Activated CD8-positive, alpha-beta memory T cell treated with anti-CD3 and anti-CD28 coated beads for 48 hours (primary cell): Measurements from ENCODE around the gene TMEM219.

ENCODE experiments used
- DNase-seq, 3 experiments: peaks; one replicate each; pipeline ENCODE4 v3.0.0-alpha.2; 2020; ENCODE audit warnings: low read depth in 2 of 3, low spot score in 2 of 3

Gene TMEM219

DNA sequence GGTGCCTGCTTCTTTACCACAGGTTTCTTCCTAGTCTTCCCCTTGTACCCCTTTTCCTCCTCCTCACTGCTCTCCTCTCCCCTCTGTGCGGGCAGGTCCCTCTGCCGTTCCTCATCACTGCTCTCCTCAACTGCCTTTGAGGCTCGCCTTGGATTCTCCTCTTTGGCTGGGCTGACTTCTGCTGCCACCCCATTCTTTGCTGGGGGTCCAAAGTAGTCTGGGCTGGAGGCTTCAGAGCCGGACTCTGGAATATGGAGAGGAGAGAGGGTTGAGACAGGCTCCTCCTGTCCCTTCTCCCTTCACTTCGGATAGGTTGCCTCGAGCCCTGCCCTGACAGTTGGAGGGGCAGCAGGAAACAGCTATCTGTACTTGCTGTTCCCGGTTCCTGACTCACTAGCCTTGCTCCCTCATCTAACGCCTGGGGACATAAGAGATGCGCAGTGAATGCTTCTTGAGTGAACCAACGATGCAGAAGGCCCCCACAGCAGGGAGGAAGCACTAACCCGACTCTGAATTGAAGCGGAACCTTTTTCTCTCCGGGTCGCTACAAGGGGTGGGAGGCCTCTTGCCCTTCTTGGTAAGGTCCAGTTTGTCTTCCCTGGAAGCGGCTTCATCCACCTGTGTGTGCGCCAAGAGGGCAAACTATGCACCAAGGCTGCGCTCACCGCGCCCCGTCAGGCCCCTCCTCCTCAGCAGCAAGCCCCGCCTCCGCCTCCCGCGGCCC, 32.9 kb downstream of the TMEM219 start:
- DNase-seq = peak in 1 of 3 experiments; percentile 53

DNA sequence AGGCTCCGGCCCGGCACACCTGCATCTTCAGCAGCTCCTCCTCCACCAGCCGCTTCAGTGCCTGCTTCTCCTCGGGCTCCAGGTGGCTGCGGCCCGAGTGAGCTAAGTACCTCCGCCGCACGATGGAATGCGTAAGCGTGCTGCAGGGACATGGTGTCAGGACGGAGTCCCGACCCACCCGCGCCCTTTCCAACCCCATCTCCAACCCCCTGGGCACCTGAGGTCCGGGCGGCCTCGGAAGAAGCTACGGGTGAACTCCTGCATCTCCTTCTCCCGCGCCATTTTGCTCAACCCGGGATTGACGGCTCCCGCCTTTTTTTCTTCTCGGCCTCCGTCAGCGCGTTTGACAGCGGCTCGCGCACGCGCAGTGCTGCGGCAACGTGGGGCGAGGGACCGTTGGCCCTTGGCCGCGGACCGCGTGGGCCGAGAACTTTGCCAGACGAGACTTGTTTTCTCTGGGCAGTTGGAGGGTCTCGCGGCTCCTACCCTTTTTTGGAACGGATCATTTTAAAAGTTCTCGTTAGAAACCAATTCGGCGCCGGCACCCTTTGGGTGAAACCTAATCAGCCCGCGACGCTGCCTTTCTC, 33.5 kb downstream of the TMEM219 start, which contains the start of gene HIRIP3:
TSS of gene HIRIP3 (minus strand) at position 294 of the 587 bp plus-strand sequence. CDS start at position 282, 12 bp downstream.
- peak; percentile 66 to 83 (median 70) for DNase-seq

DNA sequence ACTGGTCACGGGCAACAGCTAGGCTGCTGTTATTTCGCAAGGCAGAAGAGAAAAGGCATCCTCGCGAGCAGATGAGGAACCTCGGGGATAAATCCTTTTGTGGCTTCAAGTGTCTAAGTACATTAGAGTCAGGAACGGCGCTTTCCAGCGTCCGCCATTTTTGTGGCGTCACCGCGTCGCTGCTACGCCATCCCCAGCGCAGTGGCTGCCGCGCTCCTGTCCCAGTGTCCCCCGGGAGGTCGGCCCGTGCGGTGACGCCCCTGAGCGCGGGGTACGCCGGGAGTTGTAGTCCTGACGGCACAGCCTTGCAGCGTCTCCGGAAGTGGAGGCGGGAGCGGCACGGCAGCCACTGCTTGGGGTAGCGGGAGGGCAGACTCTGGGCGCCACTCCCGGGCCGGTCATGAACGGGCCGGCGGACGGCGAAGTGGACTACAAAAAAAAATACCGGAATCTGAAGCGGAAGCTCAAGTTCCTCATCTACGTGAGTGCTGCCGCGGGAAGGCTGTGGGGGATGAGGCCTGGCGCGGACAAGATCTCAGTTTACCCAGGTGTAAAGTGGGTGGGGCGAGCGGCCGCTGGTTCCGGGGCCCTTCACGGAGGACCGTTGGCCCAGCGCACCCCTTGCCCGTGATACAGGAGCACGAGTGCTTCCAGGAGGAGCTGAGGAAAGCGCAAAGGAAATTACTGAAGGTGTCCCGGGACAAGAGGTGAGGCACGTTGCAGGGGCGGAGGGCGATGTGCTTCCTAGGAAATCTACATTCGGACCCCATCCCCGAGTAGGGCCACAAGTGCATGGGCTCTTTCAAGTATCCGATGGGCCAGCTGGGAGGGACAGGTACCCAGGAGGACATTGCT, 34.3 kb downstream of the TMEM219 start, which contains the start of gene INO80E:
TSS of gene INO80E (plus strand) at position 331 of the 855 bp plus-strand sequence. CDS start at position 401, 70 bp downstream.
- DNase-seq = peak; percentile 92 to 98 (median 97)

DNA sequence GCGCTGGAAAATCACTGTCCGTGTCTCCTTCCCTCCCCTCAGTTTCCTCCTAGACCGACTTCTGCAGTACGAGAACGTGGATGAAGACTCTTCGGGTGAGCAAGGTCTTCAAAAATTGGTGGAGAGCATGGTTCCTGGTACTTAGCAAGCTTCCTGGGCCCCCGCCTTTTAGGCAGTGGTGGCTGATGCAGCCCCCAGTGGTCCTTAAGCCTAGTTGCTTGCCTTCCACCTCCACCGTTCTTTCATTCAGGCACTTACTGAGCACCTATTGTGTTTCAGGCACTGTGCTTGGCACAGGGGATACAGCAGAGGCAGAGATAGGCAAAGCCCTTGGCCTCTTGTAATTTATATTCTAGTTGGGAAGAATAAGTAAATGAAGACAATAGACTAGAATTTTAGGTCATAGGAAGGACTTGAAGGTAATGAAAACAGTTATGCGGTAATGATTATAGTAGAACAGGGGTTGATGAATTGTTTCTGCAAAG, 34.9 kb downstream of the TMEM219 start:
- no peak for DNase-seq

DNA sequence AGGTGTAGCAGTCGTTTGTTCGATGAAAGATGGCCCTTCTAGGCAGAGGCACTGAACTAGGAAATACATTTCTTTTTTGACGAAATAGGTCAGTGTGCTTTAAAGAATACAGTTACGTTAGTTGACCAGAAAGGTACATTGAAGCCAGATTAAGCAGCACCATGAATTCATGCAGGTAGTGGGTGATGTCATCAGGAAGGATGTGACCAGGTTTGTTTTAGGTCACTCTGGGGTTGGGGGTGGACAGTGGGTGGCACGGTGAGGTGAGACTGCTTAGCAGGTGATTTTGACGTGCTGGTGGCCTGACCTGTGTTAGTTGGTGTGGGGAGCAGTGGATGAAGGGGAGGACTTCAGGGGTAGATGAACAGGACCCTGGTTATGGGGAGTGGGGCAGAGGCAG, 37.7 kb downstream of the TMEM219 start:
- DNase-seq = no peak

DNA sequence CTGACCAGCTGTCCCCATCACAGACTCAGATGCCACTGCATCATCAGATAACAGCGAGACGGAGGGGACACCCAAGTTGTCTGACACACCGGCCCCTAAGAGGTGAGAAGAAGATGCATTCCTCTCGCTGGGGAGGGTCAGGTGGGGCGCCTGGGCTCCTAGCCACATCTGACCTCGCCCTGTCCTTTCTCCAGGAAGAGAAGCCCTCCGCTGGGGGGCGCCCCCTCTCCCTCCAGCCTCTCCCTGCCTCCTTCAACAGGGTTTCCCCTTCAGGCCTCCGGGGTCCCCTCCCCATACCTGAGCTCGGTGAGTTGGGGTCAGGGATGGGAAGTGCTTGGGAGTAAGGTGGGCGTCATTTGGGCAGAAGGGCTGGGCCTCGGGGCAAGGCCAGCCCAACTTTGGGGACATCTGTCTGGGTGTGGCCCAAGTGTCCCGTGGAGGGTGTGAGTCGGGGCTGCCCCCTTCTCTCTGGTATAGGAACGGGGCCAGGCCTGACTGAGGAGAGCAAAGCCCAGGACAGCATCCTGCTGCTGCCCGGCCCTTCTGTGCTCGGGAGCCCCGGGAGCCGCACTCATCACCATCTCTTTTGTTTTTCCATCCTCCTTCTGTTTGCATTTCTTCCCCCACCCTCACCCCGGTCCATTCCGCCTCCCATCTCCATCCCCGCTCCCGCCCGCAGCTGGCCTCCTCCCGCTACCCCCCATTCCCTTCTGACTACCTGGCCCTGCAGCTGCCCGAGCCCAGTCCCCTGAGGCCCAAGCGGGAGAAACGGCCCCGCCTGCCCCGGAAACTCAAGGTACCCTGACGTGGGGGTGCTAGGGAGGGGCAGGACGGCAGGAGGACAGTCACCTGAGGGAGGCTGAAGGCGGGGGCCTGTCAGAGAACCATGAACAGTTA, 39.1 kb downstream of the TMEM219 start:
- no peak for DNase-seq

DNA sequence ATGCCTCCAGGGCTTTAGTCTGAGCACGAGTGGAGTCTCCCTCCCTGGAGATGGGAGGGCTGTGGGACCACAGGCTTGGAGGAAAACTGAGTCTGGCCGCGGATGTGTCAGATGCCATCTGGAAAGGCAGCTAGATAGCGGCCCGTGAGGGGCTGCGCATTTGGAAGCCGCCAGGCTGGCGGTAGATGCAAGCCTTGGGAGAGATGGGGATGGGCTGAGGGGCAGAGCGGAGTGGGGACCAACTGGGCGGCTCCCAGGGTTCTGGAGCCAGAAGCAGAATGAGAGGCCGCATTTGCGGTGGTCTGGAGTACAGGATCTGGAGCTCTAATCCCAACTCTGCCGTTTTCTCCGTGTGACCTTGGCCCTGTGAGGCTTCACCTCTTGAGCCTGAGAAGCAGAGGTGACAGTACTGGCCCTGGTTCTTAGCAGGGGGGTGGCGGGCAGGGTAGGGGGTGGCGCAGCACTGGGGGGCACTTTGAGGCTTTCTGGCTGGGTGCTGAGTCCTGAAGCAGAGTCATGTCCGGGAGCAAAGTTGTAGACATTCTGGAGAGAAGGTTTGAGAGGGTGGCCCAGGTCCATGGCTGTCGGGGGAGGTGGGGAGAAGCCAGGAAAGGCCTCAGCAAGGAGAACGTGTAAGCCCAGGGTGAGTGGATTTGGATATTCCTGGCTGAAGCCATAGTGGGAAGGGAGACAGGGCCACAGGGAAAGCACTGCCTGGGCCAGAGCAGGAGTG, 40.9 kb downstream of the TMEM219 start:
- DNase-seq = no peak

DNA sequence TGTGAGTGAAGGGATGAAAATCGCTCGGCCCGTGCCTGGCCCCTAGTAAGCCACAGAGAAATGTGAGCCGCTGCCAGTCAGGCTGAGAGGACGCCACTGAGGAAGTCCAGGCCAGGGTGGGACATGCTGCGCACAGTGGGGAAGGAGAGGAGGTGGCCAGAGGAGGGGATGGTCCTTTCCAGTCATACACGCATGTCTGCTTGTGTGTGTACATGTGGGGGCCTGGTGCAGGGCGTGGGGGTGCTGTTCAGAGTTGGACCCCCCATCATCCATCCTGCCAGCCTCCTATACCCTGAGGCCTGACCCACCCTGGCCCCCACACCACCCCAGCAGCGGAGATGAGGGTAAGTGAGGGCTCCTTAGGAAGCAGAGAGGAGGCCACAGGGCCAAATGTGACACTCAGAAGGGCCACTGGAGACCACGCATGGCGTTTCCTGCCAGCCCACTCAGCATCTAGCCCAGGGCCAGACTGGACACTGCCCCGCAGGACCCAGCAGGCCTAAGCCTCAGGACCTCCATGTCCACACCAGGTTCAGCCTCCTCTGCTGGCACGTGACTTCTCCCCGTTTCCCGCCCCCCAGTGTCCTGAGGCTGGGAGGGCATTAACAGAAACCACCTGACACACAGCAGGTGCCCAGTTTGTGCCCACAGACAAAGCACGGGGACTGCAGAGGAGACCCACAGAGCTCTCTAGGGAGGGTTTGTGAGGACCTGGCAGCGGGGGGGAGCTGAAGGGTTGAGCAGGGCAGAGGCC, 42.0 kb downstream of the TMEM219 start:
- no peak for DNase-seq

DNA sequence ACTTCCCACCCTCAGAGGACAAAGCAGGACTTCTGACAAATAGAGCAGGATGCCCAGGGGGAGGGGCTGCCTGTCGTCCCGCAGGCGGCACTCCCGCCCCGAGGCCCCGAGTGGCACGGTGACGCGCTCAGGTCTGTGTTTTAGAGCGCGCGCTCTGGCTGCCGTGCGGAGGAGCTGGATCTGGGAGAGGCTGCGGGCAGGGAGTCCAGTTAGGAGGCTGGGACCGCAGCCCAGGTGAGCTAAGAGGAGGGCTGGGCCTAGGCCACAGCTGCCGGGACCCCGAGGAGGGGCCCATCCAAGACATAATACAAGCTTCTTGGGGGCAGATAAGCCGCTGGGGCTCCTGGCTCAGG, 42.5 kb downstream of the TMEM219 start:
- DNase-seq = no peak

DNA sequence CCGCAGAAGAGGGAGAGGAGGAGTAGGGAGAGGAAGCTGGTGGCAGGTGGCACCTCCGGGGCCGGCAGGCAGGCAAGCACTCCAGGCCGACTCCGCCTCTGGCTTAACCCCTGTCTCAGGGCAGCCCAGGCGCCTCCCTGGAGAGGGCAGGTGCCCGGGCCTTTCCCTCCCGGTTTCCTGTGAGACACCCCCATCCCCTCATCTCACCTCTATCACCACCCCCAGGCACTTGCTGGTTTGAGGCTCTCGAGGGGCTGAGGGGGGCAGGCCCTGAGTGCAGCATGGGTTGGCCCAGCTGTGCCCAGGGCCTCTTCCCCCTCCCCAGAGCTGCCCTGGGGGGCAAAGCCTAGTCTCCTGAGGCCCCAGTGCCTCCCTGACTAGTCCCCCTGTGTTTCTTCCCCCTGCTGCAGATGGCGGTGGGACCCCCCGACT, 42.9 kb downstream of the TMEM219 start:
- DNase-seq = no peak

DNA sequence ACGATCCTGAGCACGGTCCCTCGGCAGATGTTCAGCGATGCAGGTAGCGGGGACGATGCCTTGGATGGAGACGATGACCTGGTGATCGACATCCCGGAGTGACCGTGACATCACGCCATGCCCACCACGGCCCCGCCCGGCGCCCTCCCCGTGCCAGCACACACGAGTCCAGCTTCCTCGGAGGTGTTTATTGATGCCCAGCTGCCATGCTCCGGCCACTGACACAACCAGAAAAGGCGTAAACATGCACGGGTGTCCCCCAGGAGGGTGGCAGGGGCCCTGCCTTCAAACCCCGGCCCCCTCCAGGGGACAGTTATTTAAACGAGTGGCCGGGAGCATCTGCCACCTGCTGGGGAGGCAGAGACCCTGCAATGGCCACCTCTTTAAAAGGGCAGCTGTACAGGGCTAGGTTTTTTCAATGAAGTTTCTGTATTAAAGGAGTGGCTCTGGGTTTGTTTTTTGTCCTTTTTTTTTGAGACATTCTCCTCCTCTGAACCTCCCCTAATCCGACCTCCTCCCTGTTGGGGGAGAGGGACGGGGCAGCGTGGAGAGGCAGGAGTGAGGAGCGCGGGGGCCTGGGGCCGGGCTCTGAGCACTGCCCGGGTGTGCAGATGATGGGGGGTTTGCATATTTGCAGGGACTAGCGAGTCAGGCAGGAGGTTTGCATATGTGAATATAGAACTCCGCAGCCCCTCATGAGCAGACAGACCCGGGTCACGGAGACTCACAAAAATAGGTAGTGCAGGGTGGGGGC, 43.6 kb downstream of the TMEM219 start:
- DNase-seq = no peak

DNA sequence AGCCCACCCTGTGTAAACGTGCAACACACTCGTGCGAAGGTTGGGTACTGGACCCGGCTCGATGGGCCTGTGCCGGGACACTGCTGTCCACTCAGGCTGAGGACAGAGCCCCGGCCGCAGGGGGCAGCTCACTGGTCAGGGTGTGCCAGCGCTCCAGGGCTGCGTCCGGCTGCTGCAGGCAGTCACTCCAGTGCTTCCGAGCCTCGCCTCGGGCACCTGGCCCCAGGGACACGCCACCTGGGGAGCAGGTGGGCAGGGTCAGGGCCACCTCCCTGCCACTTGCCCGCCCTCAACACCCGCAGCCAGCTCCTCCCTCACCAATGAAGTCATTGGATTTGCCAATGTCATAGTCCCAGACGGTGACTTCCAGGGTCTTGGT, 44.2 kb downstream of the TMEM219 start:
- DNase-seq = no peak

DNA sequence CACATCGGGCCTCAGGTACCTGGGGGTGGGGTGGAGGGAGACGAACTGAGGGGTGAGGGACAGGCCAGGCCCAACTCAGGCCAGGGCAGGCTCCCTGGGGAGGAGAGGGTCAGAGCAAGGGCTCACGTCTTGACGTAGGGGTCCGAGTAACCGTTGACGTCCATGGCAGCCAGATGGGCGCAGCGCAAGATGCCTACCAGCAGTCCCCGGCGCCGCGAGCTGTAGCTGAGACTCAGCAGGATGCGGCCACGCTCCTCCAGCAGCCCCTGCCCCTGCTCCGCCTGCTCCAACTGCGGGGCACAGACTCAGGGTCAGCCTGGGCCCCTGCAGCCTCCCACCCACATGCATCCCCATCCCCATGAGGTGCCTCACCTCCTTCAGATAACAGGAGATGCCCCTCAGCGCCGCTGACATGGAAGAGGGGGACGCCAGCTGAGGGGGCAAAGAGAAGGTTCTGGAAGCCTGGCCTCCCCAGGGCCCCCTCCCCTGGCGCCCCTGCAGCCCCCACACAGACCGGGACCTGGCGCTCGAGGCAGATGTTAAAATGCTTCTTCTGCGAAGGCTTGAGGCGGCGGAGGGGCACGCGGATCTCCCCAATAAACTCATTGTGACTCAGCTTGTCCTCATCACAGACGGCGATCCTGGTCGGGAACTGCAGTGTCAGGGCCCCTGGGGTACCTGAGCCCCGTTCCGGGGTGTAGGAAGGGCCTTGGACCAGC, 44.9 kb downstream of the TMEM219 start:
- no peak for DNase-seq

DNA sequence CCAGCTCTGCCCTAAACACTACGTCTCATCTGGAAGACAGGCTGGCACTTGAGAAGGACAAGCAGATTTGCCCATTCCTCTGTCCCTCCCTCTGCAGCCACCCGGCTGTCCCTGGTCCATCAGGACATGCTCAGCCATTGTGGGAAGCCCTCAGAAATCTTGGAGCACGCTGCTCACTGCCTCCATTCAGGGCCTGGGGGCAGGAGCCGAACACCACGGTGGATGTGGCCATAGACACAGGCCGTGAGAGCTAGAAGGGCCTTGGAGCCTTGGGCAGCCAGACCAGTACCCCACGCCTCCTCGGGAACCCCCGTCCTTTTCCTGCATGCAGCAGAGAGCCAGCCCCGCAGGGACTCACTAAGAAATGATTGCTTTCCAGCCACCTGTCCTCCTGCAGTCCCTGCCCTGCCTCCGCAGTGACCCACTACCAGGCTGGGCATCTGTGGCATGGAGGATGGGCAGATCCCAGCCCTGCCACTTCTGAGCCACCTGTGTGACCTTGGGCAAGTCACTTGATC, 45.6 kb downstream of the TMEM219 start:
- DNase-seq = no peak

DNA sequence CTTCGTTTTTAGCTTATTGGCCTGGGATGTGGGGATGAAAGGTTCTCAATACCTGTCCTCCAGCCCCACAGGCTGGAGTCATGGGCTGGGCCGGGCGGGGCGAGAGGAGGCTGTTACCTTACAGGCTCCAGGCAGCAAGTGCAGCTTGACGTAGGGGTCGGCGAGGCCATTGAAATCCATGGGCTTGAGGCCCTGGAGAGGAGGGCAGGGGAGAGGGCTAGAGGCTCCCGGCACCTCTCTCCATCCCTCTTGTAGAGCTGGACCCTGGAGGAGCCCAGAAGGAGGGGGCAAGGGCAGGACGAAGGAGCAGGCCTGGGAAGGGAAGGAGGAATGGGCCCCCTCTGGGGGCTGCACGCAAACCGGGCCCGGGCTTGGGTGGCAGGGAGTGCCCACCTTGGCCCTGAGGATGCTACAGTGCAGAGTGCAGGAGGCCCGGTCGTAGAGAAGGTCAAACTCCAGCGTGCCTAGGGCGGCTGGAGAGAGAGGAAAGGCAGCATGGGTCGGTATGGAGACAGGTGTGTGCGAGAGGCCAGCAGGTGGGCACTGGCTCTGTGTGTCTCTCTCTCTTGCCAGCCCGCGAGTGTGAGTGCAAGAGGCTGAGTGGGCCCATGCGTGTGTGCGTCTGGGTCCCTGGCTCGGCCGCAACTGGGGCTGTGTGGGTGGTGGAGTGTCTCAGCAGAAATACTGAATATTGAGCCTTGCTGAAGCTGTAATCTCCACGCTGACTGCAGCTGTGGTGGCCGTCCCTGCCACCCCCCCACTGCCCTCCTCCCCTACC, 47.4 kb downstream of the TMEM219 start:
- no peak for DNase-seq

DNA sequence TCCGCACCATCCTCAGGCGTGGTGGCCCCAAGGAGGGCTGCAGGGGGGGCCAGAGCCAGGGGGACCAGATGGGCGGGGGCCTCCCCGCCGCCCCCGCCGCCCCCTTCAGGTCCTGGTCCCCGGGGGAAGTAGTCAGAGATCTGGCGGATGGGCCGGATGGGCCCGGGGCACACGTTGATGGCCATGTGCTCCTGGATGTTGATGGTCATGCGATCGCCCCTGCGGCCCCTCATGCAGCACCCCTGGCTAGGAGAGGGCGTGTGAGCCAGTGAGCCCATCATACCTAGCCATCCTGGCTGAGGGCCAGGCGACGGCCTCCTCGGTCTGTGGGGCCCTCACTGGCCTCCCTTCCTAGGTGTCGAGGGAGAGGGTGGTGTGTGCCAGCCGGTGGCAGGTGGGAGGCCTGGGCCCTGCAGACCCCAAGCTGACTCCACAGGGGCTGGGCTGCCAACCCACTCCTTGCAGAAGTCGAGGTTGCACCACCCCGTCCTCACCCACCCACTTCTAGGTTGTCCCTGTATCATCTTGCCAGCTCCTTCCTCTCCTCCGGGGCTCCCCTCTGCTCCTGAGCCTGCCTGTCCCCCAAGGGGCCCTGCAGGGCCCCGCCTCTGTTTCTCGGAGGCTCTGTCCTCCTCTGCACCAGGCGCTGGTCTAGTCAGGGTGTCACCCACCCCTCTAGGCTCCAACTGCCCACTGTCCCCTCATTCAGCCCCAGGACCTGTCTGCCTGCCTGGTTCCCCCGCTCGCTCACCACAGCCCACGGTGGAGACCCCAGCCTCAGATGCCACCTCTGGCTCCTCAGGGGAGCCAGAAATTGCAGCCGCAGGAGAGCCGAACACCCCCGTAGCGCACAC, 48.3 kb downstream of the TMEM219 start:
- DNase-seq = no peak
